ENCODE measurements around the gene PCDHGA8.
"Not testable (repeated sequence)": the region's sequence is repeated elsewhere in the genome, so short reads cannot be mapped to it uniquely, and the experiment has no call there.

PCDHGA8 gene

DNA sequence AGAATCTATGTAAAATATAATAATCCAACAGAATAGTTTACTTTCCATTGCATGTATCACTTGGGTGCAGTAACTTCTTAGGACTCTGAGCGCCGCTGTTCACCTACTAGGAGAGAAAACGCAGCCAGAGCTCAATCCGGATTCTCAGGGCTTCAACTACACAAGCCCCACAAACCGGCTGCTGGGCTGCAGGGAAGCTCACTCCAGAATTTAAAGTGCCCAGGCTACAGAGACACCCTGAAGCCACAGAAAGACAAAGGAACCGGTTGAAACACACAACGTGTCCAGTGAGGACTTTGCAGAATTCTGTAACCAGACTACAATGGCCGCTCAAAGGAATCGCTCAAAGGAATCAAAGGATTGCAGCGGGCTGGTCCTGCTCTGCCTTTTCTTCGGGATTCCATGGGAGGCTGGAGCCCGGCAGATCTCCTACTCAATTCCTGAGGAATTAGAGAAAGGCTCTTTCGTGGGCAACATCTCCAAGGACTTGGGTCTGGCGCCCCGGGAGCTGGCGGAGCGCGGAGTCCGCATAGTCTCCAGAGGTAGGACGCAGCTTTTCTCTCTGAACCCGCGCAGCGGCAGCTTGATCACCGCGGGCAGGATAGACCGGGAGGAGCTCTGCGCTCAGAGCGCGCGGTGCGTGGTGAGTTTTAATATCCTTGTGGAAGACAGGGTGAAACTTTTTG lies 20.6 kb downstream of the PCDHGA8 start, which contains the start of gene PCDHGA10 (continued):
- TF ChIP-seq, protein P1, sequence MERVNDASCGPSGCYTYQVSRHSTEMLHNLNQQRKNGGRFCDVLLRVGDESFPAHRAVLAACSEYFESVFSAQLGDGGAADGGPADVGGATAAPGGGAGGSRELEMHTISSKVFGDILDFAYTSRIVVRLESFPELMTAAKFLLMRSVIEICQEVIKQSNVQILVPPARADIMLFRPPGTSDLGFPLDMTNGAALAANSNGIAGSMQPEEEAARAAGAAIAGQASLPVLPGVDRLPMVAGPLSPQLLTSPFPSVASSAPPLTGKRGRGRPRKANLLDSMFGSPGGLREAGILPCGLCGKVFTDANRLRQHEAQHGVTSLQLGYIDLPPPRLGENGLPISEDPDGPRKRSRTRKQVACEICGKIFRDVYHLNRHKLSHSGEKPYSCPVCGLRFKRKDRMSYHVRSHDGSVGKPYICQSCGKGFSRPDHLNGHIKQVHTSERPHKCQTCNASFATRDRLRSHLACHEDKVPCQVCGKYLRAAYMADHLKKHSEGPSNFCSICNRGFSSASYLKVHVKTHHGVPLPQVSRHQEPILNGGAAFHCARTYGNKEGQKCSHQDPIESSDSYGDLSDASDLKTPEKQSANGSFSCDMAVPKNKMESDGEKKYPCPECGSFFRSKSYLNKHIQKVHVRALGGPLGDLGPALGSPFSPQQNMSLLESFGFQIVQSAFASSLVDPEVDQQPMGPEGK (CRISPR knock-in tag; IDR thresholded peaks at IDR 0.05; ENCODE audit: borderline replicate concordance) = no peak
- TF ChIP-seq, protein P2, sequence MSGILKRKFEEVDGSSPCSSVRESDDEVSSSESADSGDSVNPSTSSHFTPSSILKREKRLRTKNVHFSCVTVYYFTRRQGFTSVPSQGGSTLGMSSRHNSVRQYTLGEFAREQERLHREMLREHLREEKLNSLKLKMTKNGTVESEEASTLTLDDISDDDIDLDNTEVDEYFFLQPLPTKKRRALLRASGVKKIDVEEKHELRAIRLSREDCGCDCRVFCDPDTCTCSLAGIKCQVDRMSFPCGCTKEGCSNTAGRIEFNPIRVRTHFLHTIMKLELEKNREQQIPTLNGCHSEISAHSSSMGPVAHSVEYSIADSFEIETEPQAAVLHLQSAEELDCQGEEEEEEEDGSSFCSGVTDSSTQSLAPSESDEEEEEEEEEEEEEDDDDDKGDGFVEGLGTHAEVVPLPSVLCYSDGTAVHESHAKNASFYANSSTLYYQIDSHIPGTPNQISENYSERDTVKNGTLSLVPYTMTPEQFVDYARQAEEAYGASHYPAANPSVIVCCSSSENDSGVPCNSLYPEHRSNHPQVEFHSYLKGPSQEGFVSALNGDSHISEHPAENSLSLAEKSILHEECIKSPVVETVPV (CRISPR knock-in tag; IDR thresholded peaks at IDR 0.05) = no peak
- TF ChIP-seq ESRRG (CRISPR knock-in tag; IDR thresholded peaks at IDR 0.05) = no peak
- TF ChIP-seq PPARA (CRISPR knock-in tag; IDR thresholded peaks at IDR 0.05; ENCODE audit: borderline replicate concordance) = no peak

DNA sequence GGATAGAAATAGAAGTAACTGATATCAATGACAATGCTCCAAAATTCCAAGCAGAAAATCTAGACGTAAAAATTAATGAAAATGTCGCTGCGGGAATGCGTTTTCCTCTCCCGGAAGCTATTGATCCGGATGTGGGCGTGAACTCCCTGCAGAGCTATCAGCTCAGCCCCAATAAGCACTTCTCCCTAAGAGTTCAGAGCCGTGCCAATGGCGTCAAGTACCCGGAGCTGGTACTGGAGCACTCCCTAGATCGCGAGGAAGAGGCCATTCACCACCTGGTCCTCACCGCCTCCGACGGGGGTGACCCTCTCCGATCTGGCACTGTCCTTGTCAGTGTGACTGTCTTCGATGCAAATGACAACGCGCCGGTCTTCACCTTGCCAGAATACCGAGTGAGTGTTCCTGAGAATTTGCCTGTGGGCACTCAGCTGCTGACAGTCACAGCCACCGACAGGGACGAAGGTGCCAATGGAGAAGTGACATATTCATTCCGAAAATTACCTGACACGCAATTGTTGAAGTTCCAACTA lies 21.2 kb downstream of the PCDHGA8 start:
- ATAC-seq = no peak
- TF ChIP-seq, protein P3, sequence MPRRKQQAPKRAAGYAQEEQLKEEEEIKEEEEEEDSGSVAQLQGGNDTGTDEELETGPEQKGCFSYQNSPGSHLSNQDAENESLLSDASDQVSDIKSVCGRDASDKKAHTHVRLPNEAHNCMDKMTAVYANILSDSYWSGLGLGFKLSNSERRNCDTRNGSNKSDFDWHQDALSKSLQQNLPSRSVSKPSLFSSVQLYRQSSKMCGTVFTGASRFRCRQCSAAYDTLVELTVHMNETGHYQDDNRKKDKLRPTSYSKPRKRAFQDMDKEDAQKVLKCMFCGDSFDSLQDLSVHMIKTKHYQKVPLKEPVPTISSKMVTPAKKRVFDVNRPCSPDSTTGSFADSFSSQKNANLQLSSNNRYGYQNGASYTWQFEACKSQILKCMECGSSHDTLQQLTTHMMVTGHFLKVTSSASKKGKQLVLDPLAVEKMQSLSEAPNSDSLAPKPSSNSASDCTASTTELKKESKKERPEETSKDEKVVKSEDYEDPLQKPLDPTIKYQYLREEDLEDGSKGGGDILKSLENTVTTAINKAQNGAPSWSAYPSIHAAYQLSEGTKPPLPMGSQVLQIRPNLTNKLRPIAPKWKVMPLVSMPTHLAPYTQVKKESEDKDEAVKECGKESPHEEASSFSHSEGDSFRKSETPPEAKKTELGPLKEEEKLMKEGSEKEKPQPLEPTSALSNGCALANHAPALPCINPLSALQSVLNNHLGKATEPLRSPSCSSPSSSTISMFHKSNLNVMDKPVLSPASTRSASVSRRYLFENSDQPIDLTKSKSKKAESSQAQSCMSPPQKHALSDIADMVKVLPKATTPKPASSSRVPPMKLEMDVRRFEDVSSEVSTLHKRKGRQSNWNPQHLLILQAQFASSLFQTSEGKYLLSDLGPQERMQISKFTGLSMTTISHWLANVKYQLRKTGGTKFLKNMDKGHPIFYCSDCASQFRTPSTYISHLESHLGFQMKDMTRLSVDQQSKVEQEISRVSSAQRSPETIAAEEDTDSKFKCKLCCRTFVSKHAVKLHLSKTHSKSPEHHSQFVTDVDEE (CRISPR knock-in tag; IDR thresholded peaks at IDR 0.05) = no peak
- TF ChIP-seq ISL1 (CRISPR knock-in tag; IDR thresholded peaks at IDR 0.05) (no peak), CSDC2 (CRISPR knock-in tag; IDR thresholded peaks at IDR 0.05) (no peak), ZNF565 (CRISPR knock-in tag; conservative IDR thresholded peaks at IDR 0.05; ENCODE audit: low read depth) (no peak), ARNTL (CRISPR knock-in tag; IDR thresholded peaks at IDR 0.05; ENCODE audit: borderline replicate concordance, low read depth) (no peak), ZFP30 (CRISPR knock-in tag; IDR thresholded peaks at IDR 0.05) (no peak), GLIS3 (CRISPR knock-in tag; IDR thresholded peaks at IDR 0.05) (no peak), ZNF8 (CRISPR knock-in tag; IDR thresholded peaks at IDR 0.05) (no peak)
- TF ChIP-seq, protein P4, sequence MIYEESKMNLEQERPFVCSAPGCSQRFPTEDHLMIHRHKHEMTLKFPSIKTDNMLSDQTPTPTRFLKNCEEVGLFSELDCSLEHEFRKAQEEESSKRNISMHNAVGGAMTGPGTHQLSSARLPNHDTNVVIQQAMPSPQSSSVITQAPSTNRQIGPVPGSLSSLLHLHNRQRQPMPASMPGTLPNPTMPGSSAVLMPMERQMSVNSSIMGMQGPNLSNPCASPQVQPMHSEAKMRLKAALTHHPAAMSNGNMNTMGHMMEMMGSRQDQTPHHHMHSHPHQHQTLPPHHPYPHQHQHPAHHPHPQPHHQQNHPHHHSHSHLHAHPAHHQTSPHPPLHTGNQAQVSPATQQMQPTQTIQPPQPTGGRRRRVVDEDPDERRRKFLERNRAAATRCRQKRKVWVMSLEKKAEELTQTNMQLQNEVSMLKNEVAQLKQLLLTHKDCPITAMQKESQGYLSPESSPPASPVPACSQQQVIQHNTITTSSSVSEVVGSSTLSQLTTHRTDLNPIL (CRISPR knock-in tag; IDR thresholded peaks at IDR 0.05; ENCODE audit: low read depth) = no peak

DNA sequence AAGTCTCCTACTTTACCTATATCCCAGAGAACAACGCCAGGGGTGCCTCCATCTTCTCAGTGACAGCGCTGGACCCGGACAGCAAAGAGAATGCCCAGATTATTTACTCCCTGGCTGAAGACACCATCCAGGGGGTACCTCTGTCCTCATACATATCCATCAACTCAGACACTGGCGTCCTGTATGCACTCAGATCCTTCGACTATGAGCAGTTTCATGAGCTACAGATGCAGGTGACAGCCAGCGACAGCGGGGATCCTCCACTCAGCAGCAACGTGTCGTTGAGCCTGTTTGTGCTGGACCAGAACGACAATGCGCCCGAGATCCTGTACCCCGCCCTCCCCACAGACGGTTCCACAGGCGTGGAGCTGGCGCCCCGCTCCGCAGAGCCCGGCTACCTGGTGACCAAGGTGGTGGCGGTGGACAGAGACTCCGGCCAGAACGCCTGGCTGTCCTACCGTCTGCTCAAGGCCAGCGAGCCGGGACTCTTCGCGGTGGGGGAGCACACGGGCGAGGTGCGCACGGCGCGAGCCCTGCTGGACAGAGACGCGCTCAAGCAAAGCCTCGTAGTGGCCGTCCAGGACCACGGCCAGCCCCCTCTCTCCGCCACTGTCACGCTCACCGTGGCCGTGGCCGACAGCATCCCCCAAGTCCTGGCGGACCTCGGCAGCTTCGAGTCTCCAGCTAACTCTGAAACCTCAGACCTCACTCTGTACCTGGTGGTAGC lies 22.3 kb downstream of the PCDHGA8 start:
- ATAC-seq = not testable (repeated sequence)

DNA sequence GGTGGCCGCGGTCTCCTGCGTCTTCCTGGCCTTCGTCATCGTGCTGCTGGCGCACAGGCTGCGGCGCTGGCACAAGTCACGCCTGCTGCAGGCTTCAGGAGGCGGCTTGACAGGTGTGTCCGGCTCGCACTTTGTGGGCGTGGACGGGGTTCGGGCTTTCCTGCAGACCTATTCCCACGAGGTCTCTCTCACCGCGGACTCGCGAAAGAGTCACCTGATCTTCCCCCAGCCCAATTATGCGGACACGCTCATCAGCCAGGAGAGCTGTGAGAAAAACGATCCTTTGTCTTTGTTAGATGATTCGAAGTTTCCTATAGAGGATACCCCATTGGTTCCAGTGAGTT lies 22.8 kb downstream of the PCDHGA8 start:
- not testable (repeated sequence) for ATAC-seq

DNA sequence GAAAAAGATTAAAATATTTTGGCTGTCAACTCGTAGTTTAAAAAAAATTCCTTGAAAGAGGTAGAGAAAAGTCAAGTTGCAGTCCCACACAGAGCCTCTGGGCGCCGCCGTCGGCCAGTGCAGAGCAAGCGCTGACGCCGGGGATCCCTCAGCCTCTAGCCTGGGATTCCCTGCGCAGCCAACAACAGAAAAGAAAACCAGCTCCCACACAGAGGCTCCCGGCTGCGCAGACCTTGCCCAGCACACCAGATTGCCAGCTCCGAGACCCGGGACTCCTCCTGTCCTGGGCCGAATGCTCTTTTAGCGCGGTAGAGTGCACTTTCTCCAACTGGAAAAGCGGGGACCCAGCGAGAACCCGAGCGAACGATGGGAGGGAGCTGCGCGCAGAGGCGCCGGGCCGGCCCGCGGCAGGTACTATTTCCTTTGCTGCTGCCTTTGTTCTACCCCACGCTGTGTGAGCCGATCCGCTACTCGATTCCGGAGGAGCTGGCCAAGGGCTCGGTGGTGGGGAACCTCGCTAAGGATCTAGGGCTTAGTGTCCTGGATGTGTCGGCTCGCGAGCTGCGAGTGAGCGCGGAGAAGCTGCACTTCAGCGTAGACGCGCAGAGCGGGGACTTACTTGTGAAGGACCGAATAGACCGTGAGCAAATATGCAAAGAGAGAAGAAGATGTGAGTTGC lies 25.2 kb downstream of the PCDHGA8 start, which contains the start of gene PCDHGB7:
Gene PCDHGB7 (plus strand): TSS at position 184 of the 679 bp plus-strand sequence. CDS start 183 bp downstream, at position 367.
- ATAC-seq = peak; percentile 98

Measured in SK-N-SH treated with all-trans-retinoic acid at 6 μM for 48 hours (cell line).